GM21515 (cell line): ENCODE measurements around the gene CLHC1.

Source experiments
- ATAC-seq: cut with Tn5 transposase; IDR thresholded peaks from one replicate; pipeline ENCODE4 v1.9.1; 2021; ENCODE audit not compliant: unreplicated experiment

The CLHC1 gene

GRCh38 chr2:55169915-55170314 lies 62.2 kb downstream of the CLHC1 start:
- no peak for ATAC-seq

GRCh38 chr2:55169359-55169758 lies 62.7 kb downstream of the CLHC1 start:
- no peak for ATAC-seq

- no peak for ATAC-seq
Observed at GRCh38 chr2:55168221-55169154, 63.6 kb downstream of the CLHC1 start.

GRCh38 chr2:55165626-55166025 lies 66.5 kb downstream of the CLHC1 start:
- no peak for ATAC-seq

- no peak for ATAC-seq
Observed at GRCh38 chr2:55164534-55165480, 67.3 kb downstream of the CLHC1 start.

GRCh38 chr2:55163941-55164390 lies 68.1 kb downstream of the CLHC1 start:
- no peak for ATAC-seq

- ATAC-seq: no peak
Observed at GRCh38 chr2:55163274-55163721, 68.8 kb downstream of the CLHC1 start.

GRCh38 chr2:55162284-55163006 lies 69.6 kb downstream of the CLHC1 start:
- no peak for ATAC-seq

GRCh38 chr2:55161295-55162210 lies 70.5 kb downstream of the CLHC1 start:
- no peak for ATAC-seq

- no peak for ATAC-seq
Observed at GRCh38 chr2:55160422-55160821, 71.7 kb downstream of the CLHC1 start.

- ATAC-seq: no peak
Observed at GRCh38 chr2:55159752-55160151, 72.3 kb downstream of the CLHC1 start.

GRCh38 chr2:55159037-55159651 lies 72.9 kb downstream of the CLHC1 start:
- ATAC-seq: peak; percentile 62

GRCh38 chr2:55158111-55158814 lies 73.8 kb downstream of the CLHC1 start:
- ATAC-seq: no peak

GRCh38 chr2:55157474-55157884 lies 74.6 kb downstream of the CLHC1 start:
- no peak for ATAC-seq

GRCh38 chr2:55156984-55157383 lies 75.1 kb downstream of the CLHC1 start:
- ATAC-seq: no peak

GRCh38 chr2:55156326-55156725 lies 75.8 kb downstream of the CLHC1 start:
- no peak for ATAC-seq

- no peak for ATAC-seq
Observed at GRCh38 chr2:55155764-55156281, 76.3 kb downstream of the CLHC1 start.

GRCh38 chr2:55155206-55155605 lies 76.9 kb downstream of the CLHC1 start:
- ATAC-seq: no peak
